WTC11 (cell line): ENCODE results near the gene CRB1. TPM values are rescaled to one million over a fixed set of nuclear protein-coding genes. Genes with fewer than 3 reads are reported as not detected.

Source experiments
- ATAC-seq: fragments of 200-7000 bp; cut with Tn5 transposase; 2 replicates; pipeline ENCODE4 v1.10.0; 2021; ENCODE audit warnings: mild to moderate bottlenecking, moderate library complexity
- CTCF ChIA-PET: fragments of 300-600 bp; sonication (Branson Sonifier 250); formaldehyde crosslinking; loops from one replicate; lab custom pipeline; 2021; ENCODE audit warnings: antibody characterized with exemption; lab: Charles Lee
- POLR2A ChIA-PET: fragments of 350-600 bp; sonication (Branson Sonifier 250); formaldehyde crosslinking; loops from one replicate; lab custom pipeline; 2021; ENCODE audit warnings: antibody characterized with exemption; lab: Charles Lee
- DNase-seq: peaks from one replicate; pipeline ENCODE4 v3.0.0; 2021; ENCODE audit warnings: low spot score
- H3K27ac Mint-ChIP-seq: 2 replicates; pipeline ENCODE4 v1.8.0; 2021; ENCODE audit warnings: mixed read lengths
- H3K27me3 Mint-ChIP-seq: 2 replicates; pipeline ENCODE4 v1.8.0; 2021; ENCODE audit warnings: low read depth, mild to moderate bottlenecking, moderate library complexity, mixed read lengths
- H3K36me3 Mint-ChIP-seq: 2 replicates; pipeline ENCODE4 v1.8.0; 2021; ENCODE audit warnings: mixed read lengths
- H3K4me1 Mint-ChIP-seq: 2 replicates; pipeline ENCODE4 v1.8.0; 2022; ENCODE audit warnings: mixed read lengths
- H3K4me3 Mint-ChIP-seq: 2 replicates; pipeline ENCODE4 v1.8.0; 2021; ENCODE audit warnings: mild to moderate bottlenecking, moderate library complexity, mixed read lengths
- H3K9me3 Mint-ChIP-seq: 2 replicates; pipeline ENCODE4 v1.8.0; 2021; ENCODE audit warnings: mixed read lengths
- CTCF ChIP-seq: fragments of 200-600 bp; IDR thresholded peaks from 2 replicates; pipeline ENCODE4 v1.8.0; 2022; ENCODE audit warnings: antibody characterized with exemption
- E2F5 ChIP-seq: sonication (generic); formaldehyde crosslinking; IDR thresholded peaks from 2 replicates; pipeline ENCODE4 v1.8.1; 2022; ENCODE audit warnings: mild to moderate bottlenecking, moderate library complexity, missing genetic modification reagents
- FOXJ3 ChIP-seq: sonication (generic); formaldehyde crosslinking; IDR thresholded peaks from 2 replicates; pipeline ENCODE4 v1.9.0; 2021; ENCODE audit warnings: missing genetic modification reagents, mild to moderate bottlenecking, borderline replicate concordance
- GABPB1 ChIP-seq: sonication (generic); formaldehyde crosslinking; IDR thresholded peaks from 2 replicates; pipeline ENCODE4 v1.8.1; 2023; ENCODE audit warnings: mild to moderate bottlenecking, missing genetic modification reagents
- GRHL2 ChIP-seq: fragments of 250-450 bp; sonication (Bioruptor Pico); IDR thresholded peaks from 2 replicates; pipeline ENCODE4 v1.8.0; 2022; ENCODE audit warnings: mild to moderate bottlenecking, moderate library complexity; ENCODE audit not compliant: insufficient replicate concordance, severe bottlenecking
- JAZF1 ChIP-seq: fragments of 250-450 bp; sonication (Bioruptor Pico); IDR thresholded peaks from 2 replicates; pipeline ENCODE4 v1.9.0; 2021; ENCODE audit warnings: moderate library complexity, mild to moderate bottlenecking, inconsistent platforms
- KAT7 ChIP-seq: sonication (generic); formaldehyde crosslinking; IDR thresholded peaks from 2 replicates; pipeline ENCODE4 v1.8.1; 2023; ENCODE audit warnings: missing genetic modification reagents, mild to moderate bottlenecking, borderline replicate concordance
- MLX ChIP-seq: sonication (generic); formaldehyde crosslinking; IDR thresholded peaks from 2 replicates; pipeline ENCODE4 v1.8.1; 2023; ENCODE audit warnings: mild to moderate bottlenecking, missing genetic modification reagents, moderate library complexity
- MYBL2 ChIP-seq: sonication (generic); formaldehyde crosslinking; IDR thresholded peaks from 2 replicates; pipeline ENCODE4 v1.8.1; 2023; ENCODE audit warnings: mild to moderate bottlenecking, moderate library complexity, missing genetic modification reagents
- NFE2L1 ChIP-seq: sonication (generic); formaldehyde crosslinking; IDR thresholded peaks from 2 replicates; pipeline ENCODE4 v1.8.1; 2023; ENCODE audit warnings: missing genetic modification reagents
- PRRX2 ChIP-seq: fragments of 250-450 bp; sonication (Bioruptor Pico); IDR thresholded peaks from 2 replicates; pipeline ENCODE4 v1.8.0; 2021; ENCODE audit warnings: mild to moderate bottlenecking
- ZBTB21 ChIP-seq: sonication (generic); formaldehyde crosslinking; IDR thresholded peaks from 2 replicates; pipeline ENCODE4 v1.8.1; 2023; ENCODE audit warnings: mild to moderate bottlenecking, missing genetic modification reagents, borderline replicate concordance
- ZNF121 ChIP-seq: sonication (generic); formaldehyde crosslinking; IDR thresholded peaks from 2 replicates; pipeline ENCODE4 v1.8.0; 2023; ENCODE audit warnings: missing genetic modification reagents
- ZNF396 ChIP-seq: fragments of 250-450 bp; sonication (Bioruptor Pico); IDR thresholded peaks from 2 replicates; pipeline ENCODE4 v1.8.0; 2021; ENCODE audit warnings: mild to moderate bottlenecking, moderate library complexity, borderline replicate concordance
- ZNF416 ChIP-seq: fragments of 250-450 bp; sonication (Bioruptor Pico); IDR thresholded peaks from 2 replicates; pipeline ENCODE4 v1.9.0; 2021; ENCODE audit warnings: mild to moderate bottlenecking, inconsistent platforms
- total RNA-seq: library from RNA; stranded (reverse); gene quantifications from 3 replicates; pipeline ENCODE4 v1.2.3, GENCODE V29; 2021
- TF ChIP-seq, protein P1 (sequence below): sonication (generic); formaldehyde crosslinking; conservative IDR thresholded peaks from 2 replicates; pipeline ENCODE4 v1.8.1; 2022; ENCODE audit warnings: mild to moderate bottlenecking, missing genetic modification reagents
- TF ChIP-seq, protein P2 (sequence below): sonication (generic); formaldehyde crosslinking; IDR thresholded peaks from 2 replicates; pipeline ENCODE4 v1.8.0; 2022; ENCODE audit warnings: mild to moderate bottlenecking, missing genetic modification reagents

CRB1 gene
- total RNA-seq, 1 experiment from 2014 or later, result 0.11 TPM

GRCh38 chr1:197393105-197393504, 125.1 kb downstream of the CRB1 start:
- peaks cover 12% of the 10 kb centered on the region for H3K4me1 Mint-ChIP-seq
- no peak; the same call in 1 of the 2 replicates for ATAC-seq
- H3K9me3 Mint-ChIP-seq, result no peaks in the 10 kb centered on the region
- no peak overlapping the region for H3K27ac Mint-ChIP-seq
- no peak overlapping the region for H3K4me3 Mint-ChIP-seq
- no peaks in the 10 kb centered on the region for H3K36me3 Mint-ChIP-seq
- TF ChIP-seq ZNF396 (CRISPR knock-in tag) (no peak), MLX (no peak), NFE2L1 (CRISPR knock-in tag) (no peak), ZNF416 (no peak), ZBTB21 (CRISPR knock-in tag) (no peak)
- ChIA-PET POLR2A (no interaction called here), CTCF (interaction anchor here (1.8 kb wide), 1 partner anchor 10 kb away, joined by 4 read pairs; no protein-coding TSS in a partner anchor)
- no peak for DNase-seq
- H3K27me3 Mint-ChIP-seq, result no peaks in the 10 kb centered on the region

GRCh38 chr1:197393772-197394171, 125.7 kb downstream of the CRB1 start:
- CTCF ChIA-PET, result interaction anchor here (1.8 kb wide), 1 partner anchor 11 kb away, joined by 4 read pairs; no protein-coding TSS in a partner anchor
- H3K4me3 Mint-ChIP-seq, result no peak overlapping the region

GRCh38 chr1:197394831-197395608, 127.0 kb downstream of the CRB1 start:
- no peaks in the 10 kb centered on the region for H3K27me3 Mint-ChIP-seq
- no peak overlapping the region for H3K4me3 Mint-ChIP-seq
- ChIA-PET POLR2A (no interaction called here), CTCF (no interaction called here)
- H3K27ac Mint-ChIP-seq, result no peak overlapping the region
- DNase-seq (no peak), ATAC-seq (no peak)
- H3K9me3 Mint-ChIP-seq, result no peaks in the 10 kb centered on the region
- H3K36me3 Mint-ChIP-seq, result no peaks in the 10 kb centered on the region
- TF ChIP-seq E2F5 (CRISPR knock-in tag) (no peak), MYBL2 (CRISPR knock-in tag) (no peak), PRRX2 (no peak), KAT7 (no peak)
- H3K4me1 Mint-ChIP-seq, result peaks cover 8% of the 10 kb centered on the region

More at GRCh38 chr1:197393772-197394171, 125.7 kb downstream of the CRB1 start:
- DNase-seq (no peak), ATAC-seq (no peak)
- POLR2A ChIA-PET, result no interaction called here
- Mint-ChIP-seq H3K9me3 (no peaks in the 10 kb centered on the region), H3K27me3 (no peaks in the 10 kb centered on the region), H3K27ac (no peak overlapping the region), H3K4me1 (peaks cover 12% of the 10 kb centered on the region), H3K36me3 (no peaks in the 10 kb centered on the region)
- no peak for TF ChIP-seq CTCF
- no peak for TF ChIP-seq GABPB1 (CRISPR knock-in tag)
- TF ChIP-seq, protein P1, sequence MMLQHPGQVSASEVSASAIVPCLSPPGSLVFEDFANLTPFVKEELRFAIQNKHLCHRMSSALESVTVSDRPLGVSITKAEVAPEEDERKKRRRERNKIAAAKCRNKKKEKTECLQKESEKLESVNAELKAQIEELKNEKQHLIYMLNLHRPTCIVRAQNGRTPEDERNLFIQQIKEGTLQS (CRISPR knock-in tag), result no peak
- no peak for TF ChIP-seq JAZF1 (CRISPR knock-in tag)
- TF ChIP-seq FOXJ3 (CRISPR knock-in tag), result no peak
- TF ChIP-seq, protein P2, sequence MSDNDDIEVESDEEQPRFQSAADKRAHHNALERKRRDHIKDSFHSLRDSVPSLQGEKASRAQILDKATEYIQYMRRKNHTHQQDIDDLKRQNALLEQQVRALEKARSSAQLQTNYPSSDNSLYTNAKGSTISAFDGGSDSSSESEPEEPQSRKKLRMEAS (CRISPR knock-in tag), result no peak
- no peak for TF ChIP-seq ZNF121 (CRISPR knock-in tag)
- no peak for TF ChIP-seq ZNF416
- no peak for TF ChIP-seq PRRX2
- no peak for TF ChIP-seq GRHL2 (CRISPR knock-in tag)
